ENCODE results near the gene FAM241A.
"Not testable (repeated sequence)": the region's sequence is repeated elsewhere in the genome, so short reads cannot be mapped to it uniquely, and the experiment has no call there.

The FAM241A gene

DNA sequence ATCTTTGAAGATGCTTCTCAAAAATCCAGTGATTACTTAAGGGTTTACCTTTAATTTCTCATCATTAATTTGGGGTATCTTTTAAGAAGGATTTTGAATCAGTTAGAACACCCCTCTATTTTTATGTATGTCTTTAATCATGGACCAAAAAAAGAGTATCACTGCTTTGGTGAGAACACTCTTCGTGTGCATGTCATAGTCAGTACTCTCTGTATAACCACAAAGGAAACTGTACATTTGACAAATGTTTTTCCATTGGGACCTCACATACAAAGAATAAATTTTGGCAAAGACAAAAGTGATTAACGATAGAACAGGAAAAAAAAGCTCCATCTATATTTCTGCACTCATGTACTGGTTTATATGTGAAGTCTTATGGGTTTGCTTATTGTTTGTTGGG is 31.3 kb downstream of the FAM241A start:
- DNase-seq, result no peak

DNA sequence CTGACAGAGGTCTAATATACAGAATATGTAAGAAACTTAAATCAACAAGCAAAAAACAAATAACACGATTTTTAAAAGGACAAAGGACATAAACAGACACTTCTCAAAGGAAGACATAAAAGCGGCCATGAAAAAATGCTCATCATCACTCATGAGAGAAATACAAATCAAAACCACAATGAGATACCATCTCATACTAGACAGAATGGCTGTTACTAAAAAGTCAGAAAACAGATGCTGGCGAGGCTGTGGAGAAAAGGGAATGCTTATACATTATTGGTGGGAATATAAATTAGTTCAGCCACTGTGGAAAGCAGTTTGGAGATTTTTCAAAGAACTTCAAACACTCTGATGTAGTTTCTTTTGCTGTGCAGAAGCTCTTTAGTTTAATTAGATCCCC is 33.5 kb downstream of the FAM241A start:
- DNase-seq, result not testable (repeated sequence)

DNA sequence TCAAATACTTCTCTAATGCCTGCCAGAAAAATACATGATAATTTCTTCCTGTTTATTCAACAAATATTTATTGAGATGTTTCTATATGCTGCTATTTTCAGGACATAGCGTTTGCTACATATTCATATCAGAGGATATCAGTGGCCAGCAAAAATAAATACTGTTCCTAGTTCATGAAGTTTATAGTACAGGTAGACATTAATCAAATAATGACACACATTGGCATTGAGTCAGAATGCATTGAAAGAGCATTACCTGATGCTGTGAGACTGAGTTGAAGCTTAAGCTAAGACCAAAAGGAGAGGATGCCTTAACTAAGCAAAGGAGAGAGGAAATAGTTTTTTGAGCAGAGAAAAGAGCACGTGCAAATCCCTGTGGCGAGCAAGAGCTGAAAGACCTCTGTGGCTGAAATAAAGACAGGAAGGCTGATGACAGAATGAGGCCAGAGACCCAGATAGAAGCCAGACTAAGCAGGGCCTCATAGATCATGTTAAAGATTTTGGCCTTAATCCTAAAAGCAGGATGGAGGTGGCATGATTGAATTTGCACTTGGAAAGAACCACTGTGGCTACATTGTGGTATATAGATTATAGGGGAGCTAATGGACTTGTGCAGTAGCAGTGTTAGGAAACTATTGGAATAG is 36.2 kb downstream of the FAM241A start:
- DNase-seq, result no peak

DNA sequence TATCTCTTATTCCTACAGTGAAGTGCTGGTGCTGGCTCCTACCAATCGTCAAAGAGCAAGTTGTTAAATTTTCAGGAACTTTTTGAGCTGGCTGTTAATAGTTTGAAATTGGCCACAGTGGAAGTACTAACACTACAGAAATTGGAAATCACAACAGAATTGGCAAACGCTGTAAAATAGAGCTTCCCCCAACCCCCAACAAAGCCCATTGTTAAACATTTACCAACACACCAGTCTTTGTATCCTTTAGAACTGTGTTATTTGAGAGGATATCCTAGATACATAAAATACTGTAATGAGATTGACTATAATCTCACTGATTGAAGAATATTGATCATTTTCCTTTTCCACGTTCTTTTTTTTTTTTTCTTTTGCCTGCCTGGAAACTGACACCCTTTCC is 37.4 kb downstream of the FAM241A start:
- no peak for DNase-seq

DNA sequence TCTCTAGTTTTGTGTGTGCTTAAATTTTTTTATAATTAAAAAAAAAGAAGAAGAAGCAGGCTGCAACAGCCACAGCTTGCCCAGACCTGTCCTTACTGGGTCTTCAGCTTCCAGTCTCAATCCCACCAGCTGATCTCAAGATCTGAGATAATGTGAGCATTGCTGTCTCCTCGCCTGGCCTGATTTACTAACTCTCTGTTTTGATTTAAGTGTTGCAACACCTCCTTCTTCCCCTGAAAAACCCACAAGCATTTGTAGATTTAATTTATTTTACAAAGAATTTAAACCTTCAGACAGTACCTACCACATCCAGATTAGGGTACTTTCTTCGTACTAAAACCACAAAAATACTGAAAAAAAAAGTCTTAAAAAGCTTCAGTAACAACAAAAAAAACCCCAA is 38.0 kb downstream of the FAM241A start:
- DNase-seq, result no peak

DNA sequence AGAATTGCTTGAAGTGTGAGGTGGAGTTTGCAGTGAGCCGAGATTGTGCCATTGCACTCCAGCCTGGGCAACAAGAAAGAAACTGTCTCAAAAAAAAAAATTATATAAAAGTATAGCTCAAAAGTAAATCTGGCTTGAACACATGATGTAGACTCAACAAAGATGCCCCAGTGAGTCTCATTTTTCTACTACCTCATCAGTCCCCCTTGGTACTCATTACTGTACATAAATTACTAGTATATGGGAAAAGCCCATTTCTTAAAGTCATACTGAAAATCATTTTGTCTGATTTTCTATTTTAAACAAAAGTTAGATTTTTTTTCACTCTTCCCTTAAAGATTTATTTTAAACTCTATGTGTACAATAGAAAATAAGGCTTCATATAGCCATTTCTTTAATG is 39.2 kb downstream of the FAM241A start:
- DNase-seq, result no peak

DNA sequence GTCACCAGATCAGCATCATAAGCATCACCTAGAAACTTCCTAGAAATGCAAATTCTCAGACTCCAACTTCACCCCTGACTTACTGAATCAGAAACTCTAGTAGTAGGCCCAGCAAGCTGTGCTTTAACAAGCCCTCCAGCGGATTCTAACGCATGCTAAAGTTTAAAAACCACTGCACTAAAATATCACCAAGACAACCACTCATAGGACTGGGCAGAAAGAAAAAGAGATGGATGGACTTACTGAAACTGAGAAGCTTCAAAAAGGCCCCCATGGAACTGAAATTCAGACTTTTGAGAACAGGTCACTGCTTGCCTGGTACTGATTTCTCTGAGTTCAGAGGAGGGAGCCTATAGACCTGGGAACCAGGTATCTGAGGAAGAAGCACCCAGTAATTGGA is 40.1 kb downstream of the FAM241A start:
- no peak for DNase-seq

DNA sequence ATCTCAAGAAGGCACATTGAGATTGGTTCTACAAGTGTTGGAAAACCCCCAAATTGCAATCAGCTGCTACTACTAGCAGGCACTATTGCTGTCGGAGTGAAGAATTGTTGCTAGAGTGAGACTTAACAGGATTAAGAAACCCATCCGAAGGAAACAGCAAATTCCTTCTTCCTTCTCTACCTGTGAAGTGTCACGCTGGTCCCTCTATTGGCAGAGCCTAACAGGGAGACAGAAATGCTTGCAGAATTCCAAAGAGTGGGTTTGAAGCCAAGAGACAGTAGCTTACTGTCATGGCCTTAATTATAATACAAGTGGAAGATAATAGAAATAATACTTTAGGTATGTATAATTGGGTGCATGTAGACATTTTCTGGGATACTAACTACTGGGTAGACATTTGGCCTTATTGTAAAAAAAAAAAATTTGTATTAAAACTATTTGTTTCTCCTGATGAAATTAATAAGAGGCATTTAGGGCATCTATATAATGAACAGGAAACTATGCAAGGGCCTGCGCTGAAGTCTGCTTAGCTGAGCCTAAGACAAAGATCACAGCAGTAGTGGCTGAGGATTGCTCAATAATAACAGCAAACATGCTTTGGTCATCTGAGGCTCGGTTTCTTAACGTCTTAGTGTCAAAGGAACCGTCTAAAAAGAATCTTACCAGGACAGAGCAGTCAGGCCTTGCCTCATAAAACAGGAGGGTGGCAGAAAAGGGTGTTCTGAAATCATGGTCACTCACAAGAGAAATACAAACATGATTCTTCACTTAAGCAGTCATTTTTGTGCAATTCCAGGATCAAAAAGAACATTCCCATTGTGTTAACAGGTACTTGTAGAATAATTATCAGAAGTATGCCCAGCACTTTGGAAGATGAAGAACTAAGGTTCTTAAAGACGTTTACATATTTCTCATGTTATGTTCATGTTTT is 40.8 kb downstream of the FAM241A start:
- DNase-seq, result no peak

DNA sequence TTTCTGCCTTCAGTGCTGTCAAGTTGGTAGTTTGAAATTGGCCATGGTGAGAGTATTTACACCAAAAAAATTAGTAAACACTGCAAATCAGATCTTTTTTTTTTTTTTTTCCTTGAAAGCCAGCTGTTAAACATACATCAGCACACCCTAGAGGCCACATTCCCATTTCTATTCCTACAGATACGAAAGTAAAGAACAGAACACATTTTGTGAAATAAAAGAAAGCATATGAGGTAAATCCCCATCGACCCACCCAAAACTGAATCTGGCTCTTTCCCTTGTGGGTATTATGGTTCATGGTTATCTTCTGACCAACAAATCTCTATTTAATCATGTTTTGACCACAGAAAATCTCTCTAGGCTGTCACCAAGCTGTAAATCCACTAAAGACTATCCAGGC is 44.5 kb downstream of the FAM241A start:
- DNase-seq, result no peak

DNA sequence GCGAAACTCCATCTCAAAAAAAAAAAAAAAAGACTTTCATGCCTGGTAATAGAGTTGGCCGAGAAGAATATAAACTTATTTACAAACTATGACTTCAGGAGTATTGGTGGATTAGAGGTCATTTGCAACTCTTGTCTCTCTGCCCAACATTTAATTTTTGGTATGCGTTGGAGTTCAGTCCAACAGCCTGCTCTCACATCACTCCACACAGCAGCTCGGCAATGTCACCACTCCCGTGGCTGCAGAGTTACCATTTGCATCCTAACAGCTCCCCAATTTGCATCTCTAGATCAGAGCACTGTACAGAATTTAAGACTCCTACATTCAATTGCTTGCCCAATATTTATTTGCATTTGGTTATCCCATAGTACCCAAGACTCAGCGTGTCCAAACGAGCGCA is 45.4 kb downstream of the FAM241A start:
- DNase-seq, result no peak

DNA sequence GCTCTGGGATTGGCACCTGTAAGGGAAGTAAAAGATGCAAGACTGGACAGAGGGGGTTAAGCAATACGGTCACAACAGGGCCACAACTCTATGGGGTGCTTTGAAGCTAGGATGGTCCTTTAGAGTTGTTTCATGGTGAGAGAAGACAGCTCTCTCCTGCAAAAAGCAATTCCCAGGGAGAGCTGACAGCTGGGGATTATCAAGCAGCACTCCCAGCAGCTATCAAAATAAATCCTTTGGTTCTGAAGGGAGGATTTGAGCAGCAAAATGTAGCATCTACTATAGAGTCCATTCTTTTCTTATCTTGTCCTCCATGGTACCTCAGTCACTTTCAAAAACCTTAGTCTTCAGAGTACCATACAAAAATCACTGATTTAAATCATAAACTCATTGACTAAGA is 51.2 kb downstream of the FAM241A start:
- no peak for DNase-seq

DNA sequence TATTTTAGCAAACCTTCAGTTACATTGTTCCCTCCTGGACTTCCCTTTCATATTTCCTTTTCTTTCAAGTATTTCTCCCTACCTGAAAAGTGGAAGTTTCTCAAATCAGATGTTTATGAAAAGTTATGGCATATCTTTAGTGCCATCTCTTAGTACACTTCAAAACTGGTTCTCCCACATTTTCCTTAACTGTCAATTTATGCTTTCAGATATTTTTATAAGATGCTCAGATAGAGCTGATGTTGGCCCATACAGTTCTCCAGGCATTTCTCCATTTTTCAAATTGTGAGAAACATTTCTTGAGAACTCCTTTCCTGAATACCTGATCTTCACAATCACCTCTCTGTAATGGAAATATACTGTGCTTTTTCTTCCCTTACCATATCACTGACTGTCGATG is 53.8 kb downstream of the FAM241A start:
- no peak for DNase-seq

DNA sequence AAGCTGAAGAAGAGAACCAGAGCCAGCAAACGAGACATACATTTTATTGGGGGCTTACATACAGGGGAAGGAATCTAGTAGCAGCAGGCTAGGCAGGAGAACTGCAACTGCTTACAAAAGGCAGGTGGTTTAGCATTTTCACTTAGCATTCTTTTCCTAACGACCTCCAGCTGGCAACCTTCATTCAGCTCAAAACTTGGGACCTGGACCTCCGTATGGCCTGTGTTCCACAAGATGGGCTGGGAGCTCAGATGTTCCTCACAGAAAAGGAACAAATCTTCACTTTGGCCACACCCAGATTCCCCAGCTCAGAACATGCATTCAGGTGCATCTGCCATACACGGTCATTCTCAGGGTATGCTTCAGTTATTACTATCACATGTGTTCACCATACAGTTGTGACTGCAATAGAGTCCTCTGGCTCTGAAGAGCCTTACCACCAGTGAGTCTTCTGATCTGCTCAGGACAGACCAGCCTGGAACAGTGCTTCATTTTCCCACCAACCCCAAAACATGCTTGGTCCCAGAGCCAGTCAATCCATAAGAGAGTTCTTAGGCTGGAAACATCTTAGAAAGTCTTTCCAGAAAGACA is 56.8 kb downstream of the FAM241A start:
- DNase-seq, result no peak

DNA sequence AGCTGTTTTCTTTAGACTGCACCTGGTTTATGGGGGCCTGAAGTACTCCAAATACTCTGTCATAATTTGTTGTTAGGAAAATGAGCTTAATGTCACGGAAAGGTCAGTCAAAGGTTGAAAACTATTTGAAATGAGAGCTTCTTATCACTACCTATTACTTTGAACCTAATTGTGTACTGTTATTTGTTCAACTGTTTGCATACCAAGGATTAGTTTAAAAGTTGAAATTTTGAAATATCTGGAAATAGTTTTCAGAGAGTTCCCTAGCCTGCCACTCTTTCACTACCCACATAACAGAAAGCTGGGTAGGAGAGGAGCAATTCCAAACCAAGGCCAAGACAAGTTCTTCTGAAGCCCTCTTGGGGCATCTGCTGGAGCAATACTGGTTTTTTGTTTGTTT is 58.3 kb downstream of the FAM241A start:
- no peak for DNase-seq

DNA sequence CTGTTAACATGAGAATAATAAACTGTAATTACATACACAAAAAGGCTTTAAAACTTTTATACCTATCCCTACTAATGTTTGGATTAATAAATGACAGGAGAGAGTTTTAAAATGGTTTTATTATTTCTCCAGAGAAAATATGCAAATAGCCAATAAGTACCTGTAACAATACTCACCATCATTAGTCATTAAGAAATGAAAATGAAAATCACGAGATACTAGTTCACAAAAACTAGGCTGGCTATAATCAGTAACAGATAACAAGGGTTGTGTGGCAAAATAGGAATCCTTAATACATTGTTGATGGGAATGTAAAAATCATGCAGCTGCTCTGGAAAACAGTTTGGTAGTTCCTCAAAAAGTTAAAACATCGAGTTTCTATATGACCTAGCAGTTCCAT is 61.2 kb downstream of the FAM241A start:
- DNase-seq, result no peak

DNA sequence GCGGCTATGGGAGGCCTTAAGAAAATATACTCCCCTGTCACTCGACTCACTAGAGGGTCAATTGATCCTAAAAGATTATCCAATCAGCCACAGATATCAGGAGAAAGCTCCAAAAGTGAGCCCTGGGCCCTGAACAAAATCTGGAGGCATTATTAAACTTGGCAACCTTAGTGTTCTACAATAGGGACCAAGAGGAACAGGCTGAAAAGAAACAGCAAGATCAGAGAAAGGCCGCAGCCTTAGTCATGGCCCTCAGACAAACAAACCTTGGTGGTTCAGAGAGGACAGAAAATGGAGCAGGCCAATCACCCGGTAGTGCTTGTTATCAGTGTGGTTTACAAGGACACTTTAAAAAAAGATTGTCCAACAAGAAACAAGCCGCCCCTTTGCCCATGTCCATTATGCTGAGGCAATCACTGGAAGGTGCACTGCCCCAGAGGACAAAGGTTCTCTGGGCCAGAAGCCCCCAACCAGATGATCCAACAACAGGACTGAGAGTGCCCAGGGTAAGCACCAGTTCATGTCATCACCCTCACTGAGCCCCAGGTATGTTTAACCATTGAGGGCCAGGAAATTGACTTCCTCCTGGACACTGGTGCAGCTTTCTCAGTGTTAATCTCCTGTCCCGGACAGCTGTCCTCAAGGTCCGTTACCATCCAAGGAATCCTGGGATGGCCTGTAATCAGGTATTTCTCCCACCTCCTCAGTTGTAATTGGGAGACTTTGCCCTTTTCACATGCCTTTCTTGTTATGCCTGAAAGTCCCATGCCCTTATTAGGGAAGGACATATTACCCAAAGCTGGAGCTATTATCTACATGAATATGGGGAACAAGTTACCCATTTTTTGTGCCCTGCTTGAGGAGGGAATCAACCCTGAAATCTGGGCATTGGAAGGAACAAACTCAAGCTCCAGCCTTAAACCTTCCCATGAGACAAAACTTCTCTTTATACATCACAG is 63.2 kb downstream of the FAM241A start:
- not testable (repeated sequence) for DNase-seq

DNA sequence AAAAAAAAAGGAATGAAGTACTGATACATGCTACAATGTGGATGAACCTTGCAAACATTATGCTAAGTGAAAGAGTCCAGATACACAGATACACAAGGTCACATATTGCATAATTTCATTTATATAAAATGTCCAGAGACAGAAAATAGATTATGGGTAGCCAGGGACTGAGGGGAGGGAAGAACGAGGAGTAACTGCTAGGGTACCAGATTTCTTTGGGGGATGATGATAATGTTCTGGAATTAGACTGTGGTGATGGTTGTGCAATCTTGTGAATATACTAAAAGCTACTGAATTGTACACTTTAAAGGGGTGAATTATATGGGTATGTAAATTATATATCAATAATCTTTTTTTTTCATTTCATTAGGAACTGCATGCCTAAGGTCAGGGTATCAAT is 65.5 kb downstream of the FAM241A start:
- no peak for DNase-seq

DNA sequence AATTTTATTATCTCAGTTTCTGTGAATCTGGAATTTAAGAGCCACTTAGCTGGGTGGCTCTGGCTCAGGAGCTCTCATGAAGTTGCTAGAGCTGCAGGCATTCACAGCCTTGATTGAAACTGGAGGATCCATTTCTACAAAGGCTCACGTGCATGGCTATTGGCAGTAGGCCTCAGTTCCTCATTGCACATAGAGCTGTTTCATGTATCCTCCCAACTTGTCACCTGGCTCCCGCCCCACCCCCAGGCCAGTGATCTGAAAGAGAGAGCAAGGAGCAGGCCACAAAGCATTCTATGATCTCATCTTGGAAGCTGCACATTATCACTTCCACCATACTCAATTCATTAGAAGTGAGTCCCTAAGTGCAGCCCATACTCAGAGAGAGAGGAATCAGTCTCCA is 67.8 kb downstream of the FAM241A start:
- DNase-seq, result no peak

DNA sequence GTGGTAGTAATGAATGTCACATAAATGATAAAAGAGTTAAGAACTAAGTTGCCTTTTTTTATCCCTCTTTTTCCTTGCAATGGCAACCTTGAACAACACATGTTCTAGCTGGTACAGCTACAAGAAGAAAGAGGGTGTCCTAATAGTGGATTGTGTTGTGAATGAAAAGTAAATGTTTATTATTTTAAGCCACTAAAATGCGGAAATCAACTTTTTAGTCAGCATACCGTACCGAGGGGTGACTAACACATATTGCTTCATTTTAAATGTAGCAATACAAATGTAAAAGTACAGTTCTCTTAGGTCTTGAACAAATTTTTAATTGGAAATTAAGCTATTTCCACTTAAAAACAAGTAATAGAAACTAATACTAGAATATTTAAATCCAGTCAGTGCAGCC is 68.6 kb downstream of the FAM241A start:
- DNase-seq, result no peak

DNA sequence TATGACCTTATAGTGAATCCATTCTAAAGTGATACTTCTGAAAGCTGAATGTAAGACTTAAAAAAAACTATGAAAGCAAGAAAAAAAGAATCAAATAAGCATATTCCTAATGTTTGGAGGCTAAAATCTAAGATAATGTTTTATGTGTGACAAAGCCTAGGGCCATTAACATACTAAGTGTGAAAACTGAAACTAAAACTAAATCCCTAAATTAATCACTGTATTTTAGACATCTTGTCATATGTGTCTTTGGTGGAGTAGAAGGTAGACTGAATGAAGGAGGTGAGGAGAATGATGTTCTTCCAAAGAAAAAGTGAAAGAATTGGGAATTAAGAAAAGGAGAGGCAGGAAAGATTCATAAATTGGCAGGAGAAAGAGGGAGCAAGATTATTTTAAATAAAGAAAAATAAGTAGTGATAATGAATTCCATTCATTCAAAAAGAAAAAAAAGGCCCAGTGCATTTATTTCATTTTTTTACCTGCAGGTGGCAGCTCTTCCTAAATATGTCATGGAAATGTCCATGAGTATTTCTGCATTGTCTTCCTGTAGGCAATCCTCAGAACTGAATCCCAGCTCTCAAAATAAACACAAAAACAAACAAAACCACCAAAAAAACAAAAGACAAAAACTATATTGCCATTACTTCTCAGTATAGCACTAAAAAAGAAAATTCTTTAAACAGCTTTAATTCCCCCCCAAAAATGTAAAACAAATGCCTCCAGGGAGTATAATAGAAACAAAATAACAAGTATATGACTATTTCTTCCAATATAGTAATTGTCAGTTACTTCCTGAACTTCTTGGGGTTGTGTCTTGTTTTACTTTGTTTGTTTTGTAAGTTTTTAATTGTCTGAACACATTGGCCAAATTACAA is 69.4 kb downstream of the FAM241A start:
- DNase-seq, result peak; percentile 8

DNA sequence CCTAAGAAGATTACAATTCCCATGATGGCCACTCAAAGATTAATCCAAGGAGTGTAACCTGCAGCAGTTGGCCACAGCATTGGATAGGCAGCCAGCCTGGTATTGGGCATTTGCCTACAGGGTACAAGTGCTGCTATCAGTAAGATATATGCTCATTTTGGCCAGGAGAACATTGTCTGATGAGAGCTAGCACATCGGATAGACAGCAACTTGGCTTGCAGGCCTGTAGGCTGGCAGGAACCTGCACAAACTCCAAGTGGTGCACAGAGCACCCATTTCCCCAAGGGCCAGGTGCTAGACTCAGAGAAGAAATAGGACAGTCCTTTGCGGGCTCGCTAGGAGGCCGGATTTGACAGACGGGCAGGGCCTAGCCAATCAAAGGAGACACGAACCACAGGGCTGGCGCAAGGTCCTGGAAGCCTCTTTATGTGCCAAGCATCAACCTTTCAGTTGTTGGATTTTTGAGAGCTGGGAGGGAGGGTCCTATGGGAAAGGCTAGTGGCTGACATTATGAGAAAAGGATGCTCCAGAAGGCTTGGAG is 74.6 kb downstream of the FAM241A start:
- no peak for DNase-seq

Data from NCI-H1436 (cell line).